AG08396 (cell line): ENCODE results near the gene LRG1.

Experiments
- DNase-seq: peaks from one replicate; pipeline ENCODE4 v3.0.0; 2012; ENCODE audit warnings: low spot score, mixed read lengths

LRG1 gene

DNA sequence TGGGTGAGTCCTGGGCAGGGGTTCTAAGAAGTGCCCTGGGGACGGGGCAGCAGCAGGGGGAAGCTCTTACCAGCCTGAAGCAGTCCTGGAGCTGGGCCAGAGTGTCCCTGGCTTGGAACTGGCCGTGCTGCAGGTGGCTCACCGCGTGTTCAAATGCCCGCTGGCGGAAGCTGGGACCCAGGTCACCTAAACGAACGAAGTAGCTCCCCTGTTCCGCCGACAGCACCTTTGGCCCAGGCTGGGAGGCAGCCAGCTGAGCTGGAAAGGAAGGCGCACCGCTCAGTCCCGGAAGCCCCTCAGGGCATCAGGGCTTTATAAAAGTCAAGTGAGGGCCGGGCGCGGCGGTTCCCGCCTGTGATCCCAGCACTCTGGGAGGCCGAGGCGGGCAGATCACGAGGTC, 31.1 kb downstream of the LRG1 start:
- DNase-seq: no peak

- DNase-seq: no peak
Measured at GRCh38 chr19:4507804-4508203, 32.0 kb downstream of the LRG1 start.

GRCh38 chr19:4507150-4507452, 32.7 kb downstream of the LRG1 start:
- no peak for DNase-seq

DNA sequence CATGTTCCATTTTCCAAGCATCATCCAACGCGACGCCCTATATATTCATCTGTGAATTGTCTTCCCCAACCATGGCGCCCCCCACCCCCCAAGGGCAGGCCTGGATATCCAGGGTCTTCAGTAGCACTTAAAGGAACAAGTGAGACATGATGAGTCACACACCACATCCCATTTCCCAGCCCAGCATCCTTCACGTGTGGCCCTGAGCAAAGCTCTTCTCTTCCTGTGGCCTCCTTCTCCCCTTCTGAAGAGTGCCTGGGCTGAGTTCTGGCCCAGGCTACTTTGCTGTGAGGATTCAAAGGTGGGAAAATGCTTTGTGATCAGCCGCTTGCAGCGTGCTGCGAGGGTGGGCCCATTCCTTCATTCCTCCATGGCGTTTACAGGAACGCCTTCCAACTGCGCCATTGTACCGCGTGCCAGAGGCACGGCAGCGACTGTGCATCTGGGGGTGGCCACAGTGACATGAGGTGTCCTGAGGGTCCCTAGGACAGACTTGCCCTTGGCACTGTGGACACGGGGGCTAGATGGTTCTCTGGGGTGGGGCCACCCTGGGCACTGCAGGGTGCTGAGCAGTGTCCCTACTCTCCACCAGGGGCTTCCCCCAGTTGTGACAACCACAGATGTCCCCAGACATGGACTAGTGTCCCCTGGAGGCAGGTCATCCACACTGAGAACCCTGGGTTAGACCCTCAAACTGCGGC, 33.2 kb downstream of the LRG1 start:
- peak; percentile 83 for DNase-seq

DNA sequence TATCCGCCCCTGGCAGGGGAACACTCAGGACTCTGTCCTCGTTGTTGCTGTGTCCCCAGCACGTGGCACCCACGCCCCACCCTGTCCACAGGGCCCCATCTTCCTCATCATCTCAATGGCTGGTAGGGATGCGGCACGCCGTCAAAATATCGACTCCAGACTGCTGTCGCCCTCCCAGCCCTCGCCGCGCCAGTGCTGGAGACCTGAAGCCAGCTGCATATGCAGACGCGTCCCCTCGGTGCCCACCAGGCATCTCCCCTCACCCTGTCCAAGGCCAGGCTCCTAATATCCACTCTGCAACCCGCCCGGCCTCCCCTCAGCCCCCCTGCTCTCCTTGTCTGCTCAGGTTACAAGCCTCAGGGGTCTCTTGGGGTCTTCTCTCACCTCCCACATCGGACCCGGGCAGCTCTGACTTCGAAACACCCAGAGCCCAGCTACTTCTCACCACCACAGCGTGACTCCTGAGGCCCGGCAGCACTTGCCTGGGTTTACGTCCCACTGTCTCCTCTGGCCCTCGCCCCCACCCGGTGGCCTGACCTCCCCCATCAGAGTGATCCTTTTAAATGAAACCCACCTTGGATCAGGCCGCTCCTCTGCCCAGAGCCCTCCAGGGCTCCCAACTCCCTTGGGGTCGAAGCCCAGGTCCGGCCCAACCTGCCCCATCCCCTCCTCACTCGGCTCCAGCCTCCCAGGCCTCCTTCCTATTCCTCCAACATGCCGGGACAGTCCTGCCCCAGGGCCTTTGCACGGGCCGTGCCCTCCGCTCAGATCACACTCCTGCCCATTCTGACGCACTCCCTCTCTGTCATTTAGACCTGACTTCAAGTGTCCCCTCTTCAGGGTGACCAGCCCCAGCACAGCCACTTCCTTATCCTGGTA, 34.0 kb downstream of the LRG1 start:
- DNase-seq: no peak

GRCh38 chr19:4504891-4505569, 34.8 kb downstream of the LRG1 start:
- DNase-seq: no peak

DNA sequence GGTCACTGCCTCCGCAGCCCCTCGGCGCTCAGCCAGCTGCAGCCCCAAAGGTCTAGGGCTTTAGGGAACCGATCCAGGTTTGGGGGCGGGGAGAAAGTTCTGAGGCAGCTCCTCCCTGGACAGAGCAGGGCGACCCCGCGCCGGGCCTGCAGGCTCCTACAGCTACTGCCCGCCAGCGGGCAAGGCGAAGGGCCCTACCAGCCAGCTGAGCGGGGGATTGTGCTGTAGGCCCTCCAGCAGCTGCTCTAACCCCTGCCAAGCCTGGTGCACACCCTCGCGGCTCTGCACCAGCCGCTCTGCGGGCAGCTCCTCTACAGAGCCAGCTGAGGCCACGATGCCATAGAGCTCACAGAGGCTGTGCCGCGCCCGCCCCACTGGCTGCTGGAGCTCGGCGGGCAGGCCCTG, 35.5 kb downstream of the LRG1 start:
- no peak for DNase-seq

GRCh38 chr19:4503825-4504170, 36.0 kb downstream of the LRG1 start:
- DNase-seq: no peak

- no peak for DNase-seq
Measured at GRCh38 chr19:4503132-4503824, 36.6 kb downstream of the LRG1 start.

DNA sequence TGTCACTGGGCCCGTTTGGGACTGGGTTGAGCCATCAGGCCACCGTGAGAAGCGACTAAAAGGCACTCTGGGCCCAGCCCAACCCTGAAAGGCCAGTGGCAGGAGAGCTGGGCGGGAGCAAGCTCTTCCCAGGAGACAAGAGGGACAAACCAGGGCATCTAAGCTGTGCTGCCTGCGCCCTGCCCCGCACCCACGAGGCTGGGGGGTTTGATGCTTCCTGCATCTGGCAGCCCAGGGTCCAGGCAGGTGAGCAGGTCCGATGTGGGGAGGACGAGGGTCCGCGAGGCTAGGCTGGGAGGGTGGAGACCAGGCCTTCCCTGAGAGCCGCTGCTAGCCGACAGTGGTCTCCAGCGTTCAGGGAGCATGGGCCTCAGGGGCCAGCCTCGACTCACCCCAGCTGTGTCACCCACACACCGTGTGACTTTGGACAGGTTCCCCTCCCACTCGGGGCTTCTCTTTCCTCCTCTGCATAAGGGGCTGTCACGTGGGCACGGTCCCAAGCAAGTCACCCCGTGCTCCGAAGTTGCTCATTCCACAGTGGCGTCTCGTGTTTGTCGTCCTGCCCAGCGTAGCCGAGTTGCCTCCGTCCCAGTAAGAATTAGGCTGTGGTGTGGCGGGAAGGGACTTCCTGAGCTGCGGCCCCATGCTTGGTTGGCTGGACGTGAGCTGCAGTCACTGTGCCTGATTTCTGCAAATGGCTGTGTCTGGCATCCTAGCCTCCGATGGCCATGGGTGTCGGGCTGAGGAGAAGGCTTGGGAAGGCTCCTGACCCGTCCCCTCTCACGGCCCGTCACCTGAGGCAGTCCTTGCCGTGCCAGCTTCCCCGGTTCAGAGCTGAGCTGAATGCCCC, 37.3 kb downstream of the LRG1 start:
- no peak for DNase-seq

DNA sequence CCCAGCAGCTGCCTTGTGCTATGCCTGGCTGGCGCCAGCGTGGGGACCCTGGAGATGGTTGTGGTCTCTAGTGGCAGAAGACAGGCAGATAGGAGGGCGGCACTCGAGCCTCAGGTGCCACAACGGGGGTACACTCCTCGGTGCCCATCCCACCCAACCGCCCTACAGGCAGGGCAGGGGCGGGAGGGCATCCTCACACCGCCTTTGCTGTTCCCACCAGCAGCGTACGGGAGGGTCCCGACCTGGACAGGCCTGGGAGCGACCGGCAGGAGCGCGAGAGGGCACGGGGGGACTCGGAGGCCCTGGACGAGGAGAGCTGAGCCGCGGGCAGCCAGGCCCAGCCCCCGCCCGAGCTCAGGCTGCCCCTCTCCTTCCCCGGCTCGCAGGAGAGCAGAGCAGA, 38.1 kb downstream of the LRG1 start:
- no peak for DNase-seq

- DNase-seq: no peak
Measured at GRCh38 chr19:4500841-4501591, 38.8 kb downstream of the LRG1 start.

- DNase-seq: no peak
Measured at GRCh38 chr19:4499855-4500254, 40.0 kb downstream of the LRG1 start.

DNA sequence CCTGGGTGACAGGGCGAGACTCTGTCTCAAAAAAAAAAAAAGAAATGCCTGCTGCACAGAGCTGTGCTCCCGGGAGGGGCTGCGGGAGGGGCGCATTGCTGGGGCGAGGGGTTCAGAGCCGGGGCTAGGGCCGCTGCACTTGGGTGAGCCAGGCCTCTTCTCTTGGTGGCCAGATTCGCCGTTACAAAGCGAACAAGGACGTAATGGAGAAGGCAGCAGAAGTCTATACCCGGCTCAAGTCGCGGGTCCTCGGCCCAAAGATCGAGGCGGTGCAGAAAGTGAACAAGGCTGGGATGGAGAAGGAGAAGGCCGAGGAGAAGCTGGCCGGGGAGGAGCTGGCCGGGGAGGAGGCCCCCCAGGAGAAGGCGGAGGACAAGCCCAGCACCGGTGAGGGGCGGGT, 40.5 kb downstream of the LRG1 start:
- DNase-seq: no peak

- DNase-seq: no peak
Measured at GRCh38 chr19:4498694-4499093, 41.1 kb downstream of the LRG1 start.

DNA sequence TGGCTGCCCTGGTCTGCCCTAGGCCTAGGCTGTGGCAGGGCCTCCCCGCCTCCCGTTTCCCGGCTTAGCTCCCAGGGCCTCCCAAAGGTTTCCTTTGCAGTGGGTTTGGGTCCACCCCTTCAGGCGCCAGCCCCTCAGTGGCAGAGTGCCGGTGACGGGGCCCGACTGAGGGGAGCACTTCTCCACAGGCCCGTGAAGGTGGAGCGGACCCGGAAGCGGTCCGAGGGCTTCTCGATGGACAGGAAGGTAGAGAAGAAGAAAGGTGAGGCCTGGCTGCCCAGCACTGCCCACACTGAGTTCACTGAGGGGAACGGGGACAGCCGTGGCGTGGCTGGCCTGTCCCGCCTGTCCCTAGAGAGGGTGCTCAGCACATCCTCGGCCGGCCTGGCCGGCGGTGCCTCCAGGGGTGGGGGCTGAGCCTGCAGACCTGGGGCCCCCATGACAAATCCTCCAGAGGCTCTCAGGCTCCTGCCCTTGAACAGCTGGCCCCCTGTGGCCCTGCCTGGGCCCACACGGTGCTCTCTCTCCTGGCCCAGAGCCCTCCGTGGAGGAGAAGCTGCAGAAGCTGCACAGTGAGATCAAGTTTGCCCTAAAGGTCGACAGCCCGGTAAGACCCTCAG, 42.0 kb downstream of the LRG1 start:
- no peak for DNase-seq

DNA sequence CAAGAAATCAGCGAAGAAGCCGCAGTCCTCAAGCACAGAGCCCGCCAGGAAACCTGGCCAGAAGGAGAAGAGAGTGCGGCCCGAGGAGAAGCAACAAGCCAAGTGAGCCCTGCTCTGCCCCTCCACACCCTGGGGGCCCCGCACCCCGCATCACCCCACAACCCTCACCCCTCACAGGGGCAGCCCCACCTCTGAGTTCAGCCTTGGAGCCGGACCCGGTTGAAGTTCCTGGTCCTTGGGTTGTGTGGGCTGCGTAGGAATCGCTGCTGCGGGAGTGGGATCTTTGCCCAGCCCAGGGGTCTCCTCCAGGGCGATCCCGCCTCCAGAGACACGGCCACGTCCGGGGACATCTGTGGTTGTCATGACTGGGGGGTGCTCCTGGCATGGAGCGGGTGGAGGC, 43.5 kb downstream of the LRG1 start:
- DNase-seq: no peak

- DNase-seq: no peak
Measured at GRCh38 chr19:4495471-4495870, 44.4 kb downstream of the LRG1 start.

DNA sequence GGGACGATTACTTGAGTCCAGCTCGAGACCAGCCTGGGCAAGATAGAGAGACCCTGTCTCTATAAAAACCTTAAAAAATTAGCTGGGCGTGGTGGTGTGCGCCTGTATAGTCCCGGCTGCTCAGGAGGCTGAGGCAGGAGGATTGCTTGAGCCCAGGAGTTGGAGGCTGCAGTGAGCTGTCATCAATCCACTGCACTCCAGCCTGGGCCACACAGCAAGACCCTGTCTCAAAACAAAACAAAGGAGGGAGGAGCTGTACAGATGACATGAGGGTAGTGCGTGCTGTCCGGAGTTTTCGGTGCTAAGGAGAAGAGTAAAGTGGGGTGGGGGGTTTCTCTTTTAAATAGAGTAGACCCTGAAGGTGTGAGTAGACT, 45.2 kb downstream of the LRG1 start:
- no peak for DNase-seq

DNA sequence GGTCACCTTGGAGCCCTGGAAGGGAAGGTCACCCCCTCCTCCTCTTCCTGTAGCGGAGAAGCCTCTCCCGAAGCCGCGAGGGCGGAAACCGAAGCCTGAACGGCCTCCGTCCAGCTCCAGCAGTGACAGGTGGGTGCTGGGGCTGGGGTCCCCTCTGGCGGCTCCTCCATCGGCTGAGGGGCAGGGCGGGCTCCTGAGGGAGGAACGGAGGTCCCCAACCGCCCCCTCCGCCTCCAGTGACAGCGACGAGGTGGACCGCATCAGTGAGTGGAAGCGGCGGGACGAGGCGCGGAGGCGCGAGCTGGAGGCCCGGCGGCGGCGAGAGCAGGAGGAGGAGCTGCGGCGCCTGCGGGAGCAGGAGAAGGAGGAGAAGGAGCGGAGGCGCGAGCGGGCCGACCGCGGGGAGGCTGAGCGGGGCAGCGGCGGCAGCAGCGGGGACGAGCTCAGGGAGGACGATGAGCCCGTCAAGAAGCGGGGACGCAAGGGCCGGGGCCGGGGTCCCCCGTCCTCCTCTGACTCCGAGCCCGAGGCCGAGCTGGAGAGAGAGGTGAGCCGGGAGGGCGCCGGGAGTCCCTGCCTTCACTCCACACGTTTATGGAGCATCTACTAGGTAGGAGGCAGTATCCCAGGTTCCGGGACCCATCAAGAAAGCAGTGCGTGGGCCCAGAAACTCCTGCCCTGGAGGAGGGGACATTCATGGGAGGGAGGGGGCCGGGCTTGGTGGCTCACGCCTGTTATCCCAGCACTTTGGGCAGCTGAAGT, 45.7 kb downstream of the LRG1 start:
- DNase-seq: no peak
